Measurements from ENCODE around the gene DAAM1.

DNA sequence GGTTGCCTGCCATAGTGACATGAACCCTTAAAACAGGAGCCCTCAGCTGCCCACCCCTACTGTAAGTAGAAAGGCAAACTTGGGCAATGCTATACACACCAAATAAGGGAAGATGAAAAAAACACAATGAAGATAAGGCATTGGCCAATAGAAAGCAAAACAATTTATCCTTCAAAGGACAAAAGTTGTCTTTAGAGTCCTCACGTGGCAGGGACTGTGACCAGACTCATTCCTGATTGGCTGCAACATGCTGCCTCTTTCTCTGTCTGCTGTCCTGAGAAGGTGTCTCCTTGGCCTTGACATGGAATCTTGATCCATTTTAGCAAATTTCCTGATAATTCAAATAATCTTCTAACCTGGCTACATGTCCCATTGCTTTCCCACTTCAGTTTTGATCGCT is 144.8 kb downstream of the DAAM1 start:
- TF ChIP-seq, protein P1, sequence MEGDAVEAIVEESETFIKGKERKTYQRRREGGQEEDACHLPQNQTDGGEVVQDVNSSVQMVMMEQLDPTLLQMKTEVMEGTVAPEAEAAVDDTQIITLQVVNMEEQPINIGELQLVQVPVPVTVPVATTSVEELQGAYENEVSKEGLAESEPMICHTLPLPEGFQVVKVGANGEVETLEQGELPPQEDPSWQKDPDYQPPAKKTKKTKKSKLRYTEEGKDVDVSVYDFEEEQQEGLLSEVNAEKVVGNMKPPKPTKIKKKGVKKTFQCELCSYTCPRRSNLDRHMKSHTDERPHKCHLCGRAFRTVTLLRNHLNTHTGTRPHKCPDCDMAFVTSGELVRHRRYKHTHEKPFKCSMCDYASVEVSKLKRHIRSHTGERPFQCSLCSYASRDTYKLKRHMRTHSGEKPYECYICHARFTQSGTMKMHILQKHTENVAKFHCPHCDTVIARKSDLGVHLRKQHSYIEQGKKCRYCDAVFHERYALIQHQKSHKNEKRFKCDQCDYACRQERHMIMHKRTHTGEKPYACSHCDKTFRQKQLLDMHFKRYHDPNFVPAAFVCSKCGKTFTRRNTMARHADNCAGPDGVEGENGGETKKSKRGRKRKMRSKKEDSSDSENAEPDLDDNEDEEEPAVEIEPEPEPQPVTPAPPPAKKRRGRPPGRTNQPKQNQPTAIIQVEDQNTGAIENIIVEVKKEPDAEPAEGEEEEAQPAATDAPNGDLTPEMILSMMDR (IDR thresholded peaks at IDR 0.05), result no peak
- TF ChIP-seq POLR2A (IDR thresholded peaks at IDR 0.05), result no peak

Measured in thyroid gland (tissue), 4 donors.